ENCODE data around the gene ELP4.
"Not testable (repeated sequence)": the region's sequence is repeated elsewhere in the genome, so short reads cannot be mapped to it uniquely, and the experiment has no call there.

The ELP4 gene

GRCh38 chr11:31555938-31556337 is 46.4 kb downstream of the ELP4 start:
- no peak for DNase-seq

- no peak for DNase-seq
Observed at GRCh38 chr11:31558001-31558400, 48.4 kb downstream of the ELP4 start.

GRCh38 chr11:31560842-31561476 is 51.4 kb downstream of the ELP4 start:
- no peak for DNase-seq

- DNase-seq, result not testable (repeated sequence)
Observed at GRCh38 chr11:31564517-31564916, 55.0 kb downstream of the ELP4 start.

- not testable (repeated sequence) for DNase-seq
Observed at GRCh38 chr11:31574133-31574532, 64.6 kb downstream of the ELP4 start.

- not testable (repeated sequence) for DNase-seq
Observed at GRCh38 chr11:31575764-31576163, 66.2 kb downstream of the ELP4 start.

GRCh38 chr11:31579412-31579811 is 69.8 kb downstream of the ELP4 start:
- DNase-seq, result not testable (repeated sequence)

- no peak for DNase-seq
Observed at GRCh38 chr11:31582697-31583096, 73.1 kb downstream of the ELP4 start.

- no peak for DNase-seq
Observed at GRCh38 chr11:31598454-31598853, 88.9 kb downstream of the ELP4 start.

GRCh38 chr11:31601635-31602282 is 92.2 kb downstream of the ELP4 start:
- no peak for DNase-seq

GRCh38 chr11:31606893-31607292 is 97.3 kb downstream of the ELP4 start:
- no peak for DNase-seq

- no peak for DNase-seq
Observed at GRCh38 chr11:31607914-31608313, 98.3 kb downstream of the ELP4 start.

GRCh38 chr11:31608995-31609394 is 99.4 kb downstream of the ELP4 start:
- DNase-seq, result no peak

- no peak for DNase-seq
Observed at GRCh38 chr11:31610544-31610943, 101.0 kb downstream of the ELP4 start.

- no peak for DNase-seq
Observed at GRCh38 chr11:31617246-31617645, 107.7 kb downstream of the ELP4 start.

GRCh38 chr11:31619980-31620379 is 110.4 kb downstream of the ELP4 start:
- DNase-seq, result no peak

- no peak for DNase-seq
Observed at GRCh38 chr11:31620434-31620833, 110.9 kb downstream of the ELP4 start.

GRCh38 chr11:31625868-31626267 is 116.3 kb downstream of the ELP4 start:
- no peak for DNase-seq

- DNase-seq, result no peak
Observed at GRCh38 chr11:31628111-31628510, 118.5 kb downstream of the ELP4 start.

- no peak for DNase-seq
Observed at GRCh38 chr11:31636983-31637382, 127.4 kb downstream of the ELP4 start.

GRCh38 chr11:31640611-31641010 is 131.0 kb downstream of the ELP4 start:
- DNase-seq, result no peak

- DNase-seq, result no peak
Observed at GRCh38 chr11:31641477-31642062, 132.0 kb downstream of the ELP4 start.

GRCh38 chr11:31643857-31644256 is 134.3 kb downstream of the ELP4 start:
- DNase-seq, result no peak

- DNase-seq, result no peak
Observed at GRCh38 chr11:31645747-31646146, 136.2 kb downstream of the ELP4 start.

Data from activated gamma-delta T cell (primary cell).